NT2/D1 (cell line): Measurements from ENCODE around the gene CHTF18.
"Not testable (repeated sequence)": the region's sequence is repeated elsewhere in the genome, so short reads cannot be mapped to it uniquely, and the experiment has no call there.

Experiments
- DNase-seq: peaks from one replicate; pipeline ENCODE4 v3.0.0-alpha.2; 2011; ENCODE audit warnings: low read depth, low spot score
- H3K27me3 ChIP-seq: 2 replicates; pipeline ENCODE4 v1.6.0; 2011; ENCODE audit warnings: mild to moderate bottlenecking; ENCODE audit not compliant: insufficient read length, insufficient read depth
- H3K36me3 ChIP-seq: 2 replicates; pipeline ENCODE4 v1.6.1; 2011; ENCODE audit warnings: mild to moderate bottlenecking, low read length, mixed read lengths; ENCODE audit not compliant: insufficient read depth, insufficient read length
- H3K4me1 ChIP-seq: 2 replicates; pipeline ENCODE4 v1.5.1; 2011; ENCODE audit not compliant: insufficient read depth, insufficient read length
- H3K4me3 ChIP-seq: 2 replicates; pipeline ENCODE4 v1.5.1; 2011; ENCODE audit warnings: low read depth; ENCODE audit not compliant: insufficient read length
- H3K9ac ChIP-seq: 2 replicates; pipeline ENCODE4 v1.6.0; 2011; ENCODE audit warnings: low read depth; ENCODE audit not compliant: insufficient read length
- H3K9me3 ChIP-seq: 2 replicates; pipeline ENCODE4 v1.5.1; 2011; ENCODE audit warnings: mild to moderate bottlenecking, low read length; ENCODE audit not compliant: insufficient read depth
- SUZ12 ChIP-seq: IDR thresholded peaks from 2 replicates; pipeline ENCODE4 v1.6.1; 2011; ENCODE audit not compliant: insufficient read length, insufficient read depth; ENCODE audit errors: extremely low read depth
- YY1 ChIP-seq: IDR thresholded peaks from 2 replicates; pipeline ENCODE4 v1.6.1; 2011; ENCODE audit not compliant: insufficient read length, insufficient read depth
- ZNF274 ChIP-seq: IDR thresholded peaks from 2 replicates; pipeline ENCODE4 v1.6.1; 2011; ENCODE audit warnings: mild to moderate bottlenecking, low read depth, low read length

Gene CHTF18

GRCh38 chr16:818132-818531 is 29.7 kb downstream of the CHTF18 start:
- H3K9ac ChIP-seq = no peak overlapping the region
- TF ChIP-seq ZNF274 (no peak), SUZ12 (no peak), YY1 (no peak)
- no peak overlapping the region for H3K4me3 ChIP-seq
- no peaks in the 10 kb centered on the region for H3K36me3 ChIP-seq
- H3K9me3 ChIP-seq = no peaks in the 10 kb centered on the region
- H3K4me1 ChIP-seq = peaks cover 9% of the 10 kb centered on the region
- no peaks in the 10 kb centered on the region for H3K27me3 ChIP-seq
- DNase-seq = no peak

DNA sequence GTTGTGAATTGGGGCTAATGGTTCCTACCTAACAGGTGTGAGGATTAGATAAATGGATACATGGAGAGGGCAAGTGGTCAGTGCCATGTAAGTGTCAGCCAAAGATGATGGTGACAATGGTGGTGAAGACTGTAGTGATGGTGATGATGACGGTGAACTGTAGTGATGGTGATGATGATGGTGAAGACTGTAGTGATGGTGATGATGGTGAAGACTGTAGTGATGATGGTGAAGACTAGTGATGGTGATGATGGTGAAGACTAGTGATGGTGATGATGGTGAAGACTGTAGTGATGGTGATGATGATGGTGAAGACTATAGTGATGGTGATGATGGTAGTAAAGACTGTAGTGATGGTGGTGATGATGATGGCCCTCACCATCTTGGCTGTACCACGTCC is 30.2 kb downstream of the CHTF18 start:
- Histone ChIP-seq H3K4me1 (peaks cover 9% of the 10 kb centered on the region), H3K27me3 (no peaks in the 10 kb centered on the region), H3K9me3 (no peaks in the 10 kb centered on the region), H3K4me3 (no peak overlapping the region), H3K36me3 (no peaks in the 10 kb centered on the region), H3K9ac (no peak overlapping the region)
- no peak for DNase-seq
- TF ChIP-seq ZNF274 (no peak), SUZ12 (no peak), YY1 (no peak)

- Histone ChIP-seq H3K36me3 (no peaks in the 10 kb centered on the region), H3K4me3 (no peak overlapping the region), H3K27me3 (no peaks in the 10 kb centered on the region), H3K9me3 (no peaks in the 10 kb centered on the region), H3K9ac (no peak overlapping the region), H3K4me1 (peaks cover 7% of the 10 kb centered on the region)
- DNase-seq = no peak
- TF ChIP-seq SUZ12 (no peak), YY1 (no peak), ZNF274 (no peak)
Measured at GRCh38 chr16:819336-820043, 31.1 kb downstream of the CHTF18 start.

GRCh38 chr16:820044-820408 is 31.6 kb downstream of the CHTF18 start:
- H3K4me3 ChIP-seq, H3K36me3 ChIP-seq, H3K27me3 ChIP-seq, H3K9ac ChIP-seq, DNase-seq, H3K9me3 ChIP-seq, H3K4me1 ChIP-seq: not testable (repeated sequence)

DNA sequence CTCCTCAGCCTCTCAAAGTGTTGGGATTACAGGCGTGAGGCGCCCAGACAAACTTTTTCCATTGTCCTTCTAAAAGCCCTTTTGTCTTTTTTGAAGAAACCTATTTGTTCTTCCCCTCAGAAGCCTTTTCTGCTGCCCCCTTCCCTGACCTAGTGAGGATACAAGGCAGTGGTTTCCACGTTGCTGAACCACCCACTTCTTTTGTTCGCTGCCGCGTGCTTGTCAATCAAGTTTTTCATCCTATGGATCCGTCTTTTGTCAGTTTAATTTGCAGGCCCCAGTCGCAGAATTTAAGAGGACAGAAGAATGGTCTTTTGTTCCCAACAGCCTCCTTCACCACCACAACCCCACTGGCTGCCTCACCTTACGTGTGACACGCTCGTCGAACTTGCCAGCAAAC is 32.3 kb downstream of the CHTF18 start:
- TF ChIP-seq SUZ12 (no peak), ZNF274 (no peak), YY1 (no peak)
- no peak overlapping the region for H3K4me3 ChIP-seq
- H3K4me1 ChIP-seq = peaks cover 7% of the 10 kb centered on the region
- no peaks in the 10 kb centered on the region for H3K36me3 ChIP-seq
- H3K9ac ChIP-seq = no peak overlapping the region
- DNase-seq = no peak
- H3K9me3 ChIP-seq = no peaks in the 10 kb centered on the region
- no peaks in the 10 kb centered on the region for H3K27me3 ChIP-seq

GRCh38 chr16:821751-822150 is 33.3 kb downstream of the CHTF18 start:
- peaks cover 5% of the 10 kb centered on the region for H3K4me1 ChIP-seq
- no peak overlapping the region for H3K9ac ChIP-seq
- no peaks in the 10 kb centered on the region for H3K27me3 ChIP-seq
- DNase-seq = no peak
- no peak overlapping the region for H3K4me3 ChIP-seq
- TF ChIP-seq SUZ12 = no peak
- TF ChIP-seq YY1 = no peak
- no peak for TF ChIP-seq ZNF274
- no peaks in the 10 kb centered on the region for H3K9me3 ChIP-seq
- H3K36me3 ChIP-seq = no peaks in the 10 kb centered on the region

DNA sequence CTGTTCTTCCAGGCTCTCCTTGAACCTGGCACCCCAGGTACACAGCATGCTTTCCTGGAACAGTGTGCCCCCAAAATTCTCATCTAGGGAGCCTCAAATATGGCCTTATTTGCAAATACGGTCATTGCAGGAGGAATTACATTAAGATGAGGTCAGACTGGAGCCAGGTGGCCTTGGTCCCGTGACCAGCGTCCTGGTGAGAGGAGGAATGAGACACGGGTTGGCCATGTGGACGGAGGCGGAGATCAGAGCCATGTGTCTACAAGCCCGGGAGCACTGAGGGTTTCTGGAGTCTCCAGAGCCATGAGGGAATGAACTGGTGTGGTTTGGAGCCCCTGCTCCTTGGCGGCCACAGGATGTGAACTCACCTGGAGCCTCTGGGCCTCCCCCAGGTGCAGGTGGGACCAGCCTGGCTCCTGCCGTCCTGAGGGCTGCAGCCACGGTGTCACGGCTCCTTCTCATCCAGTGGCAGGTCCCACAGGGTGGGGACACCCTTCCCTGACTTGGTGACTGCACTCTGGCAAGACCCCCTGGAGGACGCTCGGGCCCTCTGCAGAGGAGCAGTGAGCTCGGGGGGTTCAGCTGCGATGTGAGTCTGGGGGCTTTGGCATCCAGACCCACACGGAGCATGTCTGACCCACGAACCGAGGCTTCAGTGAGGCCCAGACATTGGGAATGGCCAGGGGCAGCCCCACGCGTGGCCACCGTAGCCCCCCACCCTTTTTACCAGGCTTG is 33.9 kb downstream of the CHTF18 start:
- H3K36me3 ChIP-seq = no peaks in the 10 kb centered on the region
- no peak overlapping the region for H3K9ac ChIP-seq
- no peaks in the 10 kb centered on the region for H3K27me3 ChIP-seq
- TF ChIP-seq YY1 (no peak), ZNF274 (no peak), SUZ12 (no peak)
- H3K4me1 ChIP-seq = peaks cover 7% of the 10 kb centered on the region
- H3K4me3 ChIP-seq = no peak overlapping the region
- H3K9me3 ChIP-seq = no peaks in the 10 kb centered on the region
- no peak for DNase-seq

GRCh38 chr16:822909-823297 is 34.5 kb downstream of the CHTF18 start:
- Histone ChIP-seq H3K4me3 (no peak overlapping the region), H3K27me3 (no peaks in the 10 kb centered on the region), H3K9me3 (no peaks in the 10 kb centered on the region), H3K9ac (no peak overlapping the region), H3K4me1 (peaks cover 9% of the 10 kb centered on the region), H3K36me3 (no peaks in the 10 kb centered on the region)
- no peak for DNase-seq
- TF ChIP-seq SUZ12 (no peak), YY1 (no peak), ZNF274 (no peak)
